GM12878 (cell line): ENCODE results near the gene AMBN. TPM values are rescaled to one million over a fixed set of nuclear protein-coding genes. Genes with fewer than 3 reads are reported as not detected.

Experiments
- ATAC-seq: fragments of 200-7000 bp; cut with Tn5 transposase; 3 replicates; pipeline ENCODE4 v1.9.1; 2020; ENCODE audit warnings: mild to moderate bottlenecking, moderate library complexity
- BruUV-seq: library from RNA; stranded (reverse); fragments of 400-500 nt; replicated peaks from 2 replicates; lab custom pipeline; 2021; lab: Mats Ljungman, UMichigan
- CTCF ChIA-PET: fragments of 300-600 bp; sonication (Branson Sonifier 250); formaldehyde crosslinking; extraction: SDS; loops from one replicate; lab custom pipeline; 2021; ENCODE audit warnings: inconsistent platforms; lab: Yijun Ruan, JAX
- POLR2A ChIA-PET: fragments of 350-600 bp; formaldehyde crosslinking; extraction: SDS; loops from one replicate; lab custom pipeline; 2021; ENCODE audit warnings: inconsistent platforms; lab: Charles Lee
- RAD21 ChIA-PET: fragments of 300-600 bp; sonication (Branson Sonifier 250); formaldehyde crosslinking; loops from one replicate; lab custom pipeline; 2023; ENCODE audit warnings: antibody characterized with exemption; ENCODE audit not compliant: unreplicated experiment; lab: Charles Lee
- SMC1A ChIA-PET: fragments of 300-600 bp; sonication (Branson Sonifier 250); formaldehyde crosslinking; loops from one replicate; lab custom pipeline; 2023; ENCODE audit not compliant: unreplicated experiment, uncharacterized antibody; lab: Charles Lee
- DNase-seq: peaks from one replicate; pipeline ENCODE4 v3.0.0-alpha.2; 2011; ENCODE audit warnings: low read depth, low spot score
- FAIRE-seq: peaks from 3 replicates; lab custom pipeline; 2011; peaks lifted over from hg19 to GRCh38; lab: Jason Lieb, UNC
- H2AFZ ChIP-seq: 2 replicates; pipeline ENCODE4 v1.6.0; 2011; ENCODE audit warnings: low read depth, low read length, control low read depth; ENCODE audit not compliant: control insufficient read depth
- H3K27ac ChIP-seq: 2 replicates; pipeline ENCODE4 v1.5.1; 2011; ENCODE audit warnings: control low read depth; ENCODE audit not compliant: control insufficient read depth, insufficient read depth
- H3K27me3 ChIP-seq, 2 experiments: replicated peaks in 1 of 2; 2 replicates each; pipeline versions ENCODE4 v1.6.0 to v1.6.1; 2011; ENCODE audit warnings: low read length in 1 of 2; ENCODE audit not compliant: control insufficient read depth in 2 of 2, insufficient read depth in 2 of 2
- H3K36me3 ChIP-seq, 2 experiments: 2 replicates each; pipeline ENCODE4 v1.5.1; 2011; ENCODE audit warnings: low read length in 1 of 2; ENCODE audit not compliant: control insufficient read depth in 2 of 2, insufficient read depth in 2 of 2
- H3K4me1 ChIP-seq: 2 replicates; pipeline ENCODE4 v1.6.1; 2011; ENCODE audit warnings: mild to moderate bottlenecking, low read length, moderate library complexity, mixed read lengths; ENCODE audit not compliant: control insufficient read depth, insufficient read depth
- H3K4me2 ChIP-seq: 2 replicates; pipeline ENCODE4 v1.6.0; 2011; ENCODE audit warnings: control low read depth; ENCODE audit not compliant: control insufficient read depth, insufficient read depth
- H3K4me3 ChIP-seq: fragments of 200-600 bp; sonication (generic); 2 replicates; pipeline ENCODE4 v1.5.1; 2016
- H3K79me2 ChIP-seq: 2 replicates; pipeline ENCODE4 v1.6.0; 2011; ENCODE audit warnings: low read length; ENCODE audit not compliant: control insufficient read depth, insufficient read depth
- H3K9ac ChIP-seq: 2 replicates; pipeline ENCODE4 v1.8.0; 2011; ENCODE audit warnings: low read length, control low read depth, mixed read lengths; ENCODE audit not compliant: control insufficient read depth, insufficient read depth
- H3K9me3 ChIP-seq: replicated peaks from 3 replicates; pipeline ENCODE4 v1.5.1; 2011; ENCODE audit warnings: mild to moderate bottlenecking, low read length; ENCODE audit not compliant: control insufficient read depth, insufficient read depth
- H4K20me1 ChIP-seq: 2 replicates; pipeline ENCODE4 v1.6.0; 2011; ENCODE audit not compliant: control insufficient read depth, insufficient read depth
- EP300 ChIP-seq, 2 experiments: fragments of 150-350 bp in 1 of 2; IDR thresholded peaks; 2 replicates each; pipeline ENCODE4 v1.6.1; 2011 to 2012; ENCODE audit warnings: low read depth in 2 of 2, low read length in 2 of 2, borderline replicate concordance in 1 of 2, improper control_type of control experiment in 1 of 2, inconsistent platforms in 1 of 2; ENCODE audit not compliant: control insufficient read depth in 1 of 2
- NFXL1 ChIP-seq: fragments of 450-650 bp; IDR thresholded peaks from 2 replicates; pipeline ENCODE4 v1.6.1; 2017; ENCODE audit warnings: antibody characterized with exemption, mild to moderate bottlenecking, borderline replicate concordance
- SP1 ChIP-seq: IDR thresholded peaks from one replicate; pipeline ENCODE4 v1.6.1; 2011; ENCODE audit warnings: low read depth, low read length
- YBX1 ChIP-seq: fragments of 450-650 bp; IDR thresholded peaks from 2 replicates; pipeline ENCODE4 v1.6.1; 2016; ENCODE audit warnings: antibody characterized with exemption
- WGBS: methylation state at CpG from one replicate; pipeline ENCODE4 v1.1.6; 2016; ENCODE audit warnings: low lambda C conversion rate; ENCODE audit not compliant: insufficient replicate concordance, insufficient coverage; ENCODE audit errors: missing lambda C conversion rate; 5-methylcytosine and 5-hydroxymethylcytosine counted together
- in situ Hi-C: fragments of 300-500 bp; cut with MboI; formaldehyde crosslinking; loops from 9 replicates; pipeline ENCODE4 v1.14.3; 2018; ENCODE audit warnings: mixed read lengths
- intact Hi-C: fragments of 100-400 bp; cut with micrococcal nuclease; formaldehyde crosslinking; loops from one replicate; pipeline ENCODE4 v1.14.2; 2022; ENCODE audit not compliant: unreplicated experiment
- polyA plus RNA-seq, 11 experiments: library from polyadenylated mRNA; depleted of rRNA in 4 of 11; unstranded in 6 of 11; stranded (reverse) in 5 of 11; fragments of >200 nt; fragmentation: Nextera tagmentation in 4 of 11; fragmentation: Illumina TruSeq in 1 of 11; extraction: Ambion mirVana in 4 of 11; extraction: Trizol in 1 of 11; gene quantifications; 1 replicate in 1 of 11; 2 replicates in 10 of 11; pipeline versions ENCODE4 v1.2.1 to v1.2.3, GENCODE V29; 2011 to 2016; ENCODE audit warnings: inconsistent platforms in 2 of 11, missing spikeins in 2 of 11, low read depth in 1 of 11
- total RNA-seq, 4 experiments: library from RNA; depleted of rRNA in 3 of 4; stranded (reverse); fragments of >200 nt in 3 of 4; fragmentation: Illumina TruSeq in 1 of 4; extraction: Trizol in 1 of 4; gene quantifications; 2 replicates each; pipeline versions ENCODE4 v1.2.1 to v1.2.3, GENCODE V29; 2013 to 2021
- TF ChIP-seq, protein P1 (sequence below): fragments of 450-650 bp; formaldehyde crosslinking; IDR thresholded peaks from 2 replicates; pipeline ENCODE4 v1.4.0; 2020; ENCODE audit warnings: mild to moderate bottlenecking, moderate library complexity
- TF ChIP-seq, protein P2 (sequence below): IDR thresholded peaks from 2 replicates; pipeline ENCODE4 v1.6.1; 2011; ENCODE audit warnings: borderline replicate concordance, low read depth, mild to moderate bottlenecking, moderate library complexity, low read length; ENCODE audit not compliant: insufficient read depth, poor library complexity, severe bottlenecking

Gene AMBN
- total and polyA plus RNA-seq, 10 of the 15 experiments (the other 5 are each of a cell fraction or from before 2014, with no cell fraction given): 0.18 TPM; not detected in 9

DNA sequence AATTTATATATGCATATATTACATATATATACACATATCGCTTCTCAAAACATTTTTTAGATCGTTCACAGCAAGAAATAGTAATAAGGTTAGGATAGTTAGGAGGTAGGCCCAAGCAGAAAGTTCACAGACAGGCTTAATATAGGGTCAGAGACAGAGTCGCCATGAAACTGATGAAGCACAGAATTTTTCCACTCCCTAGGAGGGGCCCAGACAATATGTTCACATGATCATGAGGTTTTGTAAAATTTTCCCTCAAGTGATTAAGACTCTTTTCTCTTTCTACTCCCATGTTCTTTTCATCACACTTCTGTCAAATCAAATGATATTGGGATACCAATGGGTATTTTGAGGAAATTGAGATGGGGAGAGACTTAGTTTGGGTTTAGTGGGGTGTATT lies 31.3 kb downstream of the AMBN start:
- no peak overlapping the region for H3K9ac ChIP-seq
- H3K27me3 ChIP-seq: no peaks in the 10 kb centered on the region
- no peak overlapping the region for H3K27ac ChIP-seq
- H3K79me2 ChIP-seq: no peaks in the 10 kb centered on the region
- BruUV-seq: no TSS peak
- ATAC-seq (no peak), FAIRE-seq (no peak)
- H3K36me3 ChIP-seq: no peaks in the 10 kb centered on the region
- in situ Hi-C loops: loop anchor here (25.0 kb wide), 2 partner anchors 1089 to 1664 kb away; no protein-coding TSS in a partner anchor
- SMC1A ChIA-PET: no interaction called here
- POLR2A ChIA-PET: no interaction called here
- intact Hi-C loops: no loop called here
- H3K4me1 ChIP-seq: no peaks in the 10 kb centered on the region
- H4K20me1 ChIP-seq: no peaks in the 10 kb centered on the region
- RAD21 ChIA-PET: no interaction called here
- 53% methylated on average over 3 of the region's 3 CpGs for WGBS
- CTCF ChIA-PET: no interaction called here
- no peak overlapping the region for H3K4me2 ChIP-seq
- H3K9me3 ChIP-seq: no peaks in the 10 kb centered on the region
- no peak overlapping the region for H3K4me3 ChIP-seq
- H2AFZ ChIP-seq: no peak overlapping the region
- TF ChIP-seq NFXL1 (no peak), YBX1 (no peak), SP1 (no peak), EP300 (IDR thresholded peaks at IDR 0.05; ENCODE audit: borderline replicate concordance in 1 of 2, control insufficient read depth in 1 of 2, low read depth in 2 of 2, low read length in 2 of 2) (no peak)
- TF ChIP-seq, protein P1, sequence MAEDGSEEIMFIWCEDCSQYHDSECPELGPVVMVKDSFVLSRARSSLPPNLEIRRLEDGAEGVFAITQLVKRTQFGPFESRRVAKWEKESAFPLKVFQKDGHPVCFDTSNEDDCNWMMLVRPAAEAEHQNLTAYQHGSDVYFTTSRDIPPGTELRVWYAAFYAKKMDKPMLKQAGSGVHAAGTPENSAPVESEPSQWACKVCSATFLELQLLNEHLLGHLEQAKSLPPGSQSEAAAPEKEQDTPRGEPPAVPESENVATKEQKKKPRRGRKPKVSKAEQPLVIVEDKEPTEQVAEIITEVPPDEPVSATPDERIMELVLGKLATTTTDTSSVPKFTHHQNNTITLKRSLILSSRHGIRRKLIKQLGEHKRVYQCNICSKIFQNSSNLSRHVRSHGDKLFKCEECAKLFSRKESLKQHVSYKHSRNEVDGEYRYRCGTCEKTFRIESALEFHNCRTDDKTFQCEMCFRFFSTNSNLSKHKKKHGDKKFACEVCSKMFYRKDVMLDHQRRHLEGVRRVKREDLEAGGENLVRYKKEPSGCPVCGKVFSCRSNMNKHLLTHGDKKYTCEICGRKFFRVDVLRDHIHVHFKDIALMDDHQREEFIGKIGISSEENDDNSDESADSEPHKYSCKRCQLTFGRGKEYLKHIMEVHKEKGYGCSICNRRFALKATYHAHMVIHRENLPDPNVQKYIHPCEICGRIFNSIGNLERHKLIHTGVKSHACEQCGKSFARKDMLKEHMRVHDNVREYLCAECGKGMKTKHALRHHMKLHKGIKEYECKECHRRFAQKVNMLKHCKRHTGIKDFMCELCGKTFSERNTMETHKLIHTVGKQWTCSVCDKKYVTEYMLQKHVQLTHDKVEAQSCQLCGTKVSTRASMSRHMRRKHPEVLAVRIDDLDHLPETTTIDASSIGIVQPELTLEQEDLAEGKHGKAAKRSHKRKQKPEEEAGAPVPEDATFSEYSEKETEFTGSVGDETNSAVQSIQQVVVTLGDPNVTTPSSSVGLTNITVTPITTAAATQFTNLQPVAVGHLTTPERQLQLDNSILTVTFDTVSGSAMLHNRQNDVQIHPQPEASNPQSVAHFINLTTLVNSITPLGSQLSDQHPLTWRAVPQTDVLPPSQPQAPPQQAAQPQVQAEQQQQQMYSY: no peak
- TF ChIP-seq, protein P2, sequence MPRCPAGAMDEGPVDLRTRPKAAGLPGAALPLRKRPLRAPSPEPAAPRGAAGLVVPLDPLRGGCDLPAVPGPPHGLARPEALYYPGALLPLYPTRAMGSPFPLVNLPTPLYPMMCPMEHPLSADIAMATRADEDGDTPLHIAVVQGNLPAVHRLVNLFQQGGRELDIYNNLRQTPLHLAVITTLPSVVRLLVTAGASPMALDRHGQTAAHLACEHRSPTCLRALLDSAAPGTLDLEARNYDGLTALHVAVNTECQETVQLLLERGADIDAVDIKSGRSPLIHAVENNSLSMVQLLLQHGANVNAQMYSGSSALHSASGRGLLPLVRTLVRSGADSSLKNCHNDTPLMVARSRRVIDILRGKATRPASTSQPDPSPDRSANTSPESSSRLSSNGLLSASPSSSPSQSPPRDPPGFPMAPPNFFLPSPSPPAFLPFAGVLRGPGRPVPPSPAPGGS: no peak
- TF ChIP-seq, all 136 proteins: peak for 0
- DNase-seq: no peak
